Hypothalamus (tissue), 51 donors: Measurements from ENCODE around the gene PDHX.
"Not testable (repeated sequence)": the region's sequence is repeated elsewhere in the genome, so short reads cannot be mapped to it uniquely, and the experiment has no call there.

ENCODE experiments used
- DNase-seq, 51 donors: peaks; one replicate each; lab custom pipeline; 2025; lab: John Stamatoyannopoulos, UW

Gene PDHX

DNA sequence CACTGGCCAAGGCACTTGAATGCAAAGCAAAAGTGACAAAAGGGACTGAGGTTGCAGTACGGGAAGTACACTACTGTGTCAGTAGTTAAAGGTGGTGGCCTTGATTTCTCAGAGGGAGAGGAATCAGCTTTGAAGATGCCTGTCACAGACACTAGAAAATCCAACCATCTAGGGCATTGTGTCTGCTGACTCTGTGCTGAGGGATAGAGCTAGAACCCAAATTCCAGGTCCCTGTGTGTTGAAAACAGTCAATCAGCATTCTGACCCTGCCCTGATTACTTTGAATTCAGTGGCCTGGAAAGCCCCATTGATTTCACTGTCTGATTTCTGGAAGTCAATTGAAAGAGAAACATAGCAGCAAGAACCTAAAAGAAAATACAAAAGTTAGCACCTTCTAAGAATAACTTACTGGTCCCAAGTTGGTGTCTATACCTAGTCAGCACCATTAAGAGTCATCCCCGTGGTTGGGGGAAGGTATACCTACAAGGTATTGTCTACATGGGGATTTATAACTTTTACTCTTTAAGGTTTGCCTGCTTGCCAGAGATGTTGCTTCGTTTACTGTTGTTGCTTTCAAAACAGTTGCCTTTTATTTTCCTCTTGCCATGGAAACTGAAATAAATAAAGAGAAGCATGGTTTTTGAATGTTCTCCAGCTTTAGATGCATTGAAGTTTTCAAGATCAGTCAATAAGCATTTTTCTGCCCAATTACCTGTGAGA is 97.3 kb downstream of the PDHX start:
- no peak for DNase-seq

- no peak for DNase-seq
Measured at GRCh38 chr11:35014346-35014745, 97.9 kb downstream of the PDHX start.

GRCh38 chr11:35015621-35016387 is 99.4 kb downstream of the PDHX start:
- no peak for DNase-seq

DNA sequence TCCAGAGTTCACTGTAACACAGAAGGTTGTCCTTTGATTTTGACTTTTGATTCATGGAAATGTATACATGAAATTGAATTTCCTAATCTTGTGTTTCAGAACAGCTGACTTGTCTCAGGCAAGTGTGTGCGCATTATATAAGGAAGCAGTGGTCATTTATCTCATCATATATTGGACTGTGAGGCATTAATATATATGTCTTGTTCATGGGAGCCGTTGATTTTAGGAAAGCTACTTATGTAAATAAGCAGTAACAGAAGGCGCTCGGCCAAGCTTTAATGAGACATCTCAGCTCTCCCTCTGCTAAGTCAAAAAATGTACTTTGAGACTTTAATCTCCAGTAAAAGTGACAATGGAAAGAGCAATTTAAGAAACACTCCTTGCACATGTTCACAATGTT is 100.5 kb downstream of the PDHX start:
- DNase-seq: no peak

DNA sequence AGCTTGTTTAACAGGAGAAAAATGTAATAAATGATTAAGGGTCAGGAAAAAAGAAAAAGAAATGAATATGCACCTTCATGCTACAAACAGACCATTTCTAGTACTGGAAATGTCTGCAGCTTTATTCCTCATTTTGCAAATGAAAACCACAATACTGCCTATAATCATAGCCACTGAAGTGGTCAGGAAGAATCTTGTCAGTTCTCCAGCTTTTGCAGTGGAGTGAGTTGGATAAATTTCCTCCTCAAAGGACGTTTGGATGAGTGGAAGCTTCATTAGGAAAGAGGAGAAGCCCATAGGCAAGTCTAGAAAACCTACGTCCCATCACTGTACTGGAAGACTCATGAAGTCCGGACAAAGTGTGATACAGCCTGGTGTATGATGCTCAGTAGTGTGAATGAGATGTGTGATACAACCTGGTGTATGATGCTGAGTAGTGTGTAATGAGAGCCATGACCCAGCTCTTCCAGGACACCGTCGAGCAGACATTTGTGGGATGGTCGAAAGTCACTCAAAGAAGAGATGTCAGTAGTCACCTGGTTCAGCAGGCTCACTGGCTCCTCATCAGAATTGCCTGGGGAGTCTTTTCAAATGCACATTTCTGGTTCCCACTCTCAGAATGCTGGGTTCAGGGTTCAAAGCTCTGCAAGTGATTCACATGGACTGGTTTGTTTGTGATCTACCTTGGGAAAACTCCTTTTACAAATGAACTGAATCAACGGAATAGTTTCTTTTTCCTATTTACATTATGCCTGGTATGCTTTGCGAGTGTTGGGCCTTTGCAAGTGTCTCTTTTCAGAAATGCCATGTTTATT is 101.3 kb downstream of the PDHX start:
- DNase-seq: no peak

DNA sequence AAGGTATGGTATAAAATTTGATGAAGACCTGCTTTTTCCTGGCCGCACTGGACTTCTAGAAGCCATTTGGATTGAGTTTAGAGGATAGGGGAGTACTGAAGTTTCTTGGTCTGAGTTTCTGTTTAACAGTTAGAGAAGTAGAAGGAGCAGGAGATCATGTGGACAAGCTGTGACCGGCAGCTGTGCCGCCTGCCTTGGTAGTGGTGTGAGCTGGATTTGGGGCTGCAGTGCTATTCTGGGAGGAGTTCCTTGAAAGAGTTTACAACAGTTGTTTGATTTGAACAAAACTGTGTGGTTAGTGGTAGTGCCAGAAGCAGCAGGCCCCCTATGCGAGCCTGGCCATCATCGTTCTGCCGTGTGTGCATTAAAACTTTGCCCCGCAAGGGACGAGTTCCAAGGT is 105.2 kb downstream of the PDHX start:
- peak in 10 of 51 donors; percentile 3 to 29 (median 12) for DNase-seq

- DNase-seq: not testable (repeated sequence)
Measured at GRCh38 chr11:35023940-35024339, 107.5 kb downstream of the PDHX start.

- DNase-seq: not testable (repeated sequence)
Measured at GRCh38 chr11:35028007-35028406, 111.6 kb downstream of the PDHX start.

DNA sequence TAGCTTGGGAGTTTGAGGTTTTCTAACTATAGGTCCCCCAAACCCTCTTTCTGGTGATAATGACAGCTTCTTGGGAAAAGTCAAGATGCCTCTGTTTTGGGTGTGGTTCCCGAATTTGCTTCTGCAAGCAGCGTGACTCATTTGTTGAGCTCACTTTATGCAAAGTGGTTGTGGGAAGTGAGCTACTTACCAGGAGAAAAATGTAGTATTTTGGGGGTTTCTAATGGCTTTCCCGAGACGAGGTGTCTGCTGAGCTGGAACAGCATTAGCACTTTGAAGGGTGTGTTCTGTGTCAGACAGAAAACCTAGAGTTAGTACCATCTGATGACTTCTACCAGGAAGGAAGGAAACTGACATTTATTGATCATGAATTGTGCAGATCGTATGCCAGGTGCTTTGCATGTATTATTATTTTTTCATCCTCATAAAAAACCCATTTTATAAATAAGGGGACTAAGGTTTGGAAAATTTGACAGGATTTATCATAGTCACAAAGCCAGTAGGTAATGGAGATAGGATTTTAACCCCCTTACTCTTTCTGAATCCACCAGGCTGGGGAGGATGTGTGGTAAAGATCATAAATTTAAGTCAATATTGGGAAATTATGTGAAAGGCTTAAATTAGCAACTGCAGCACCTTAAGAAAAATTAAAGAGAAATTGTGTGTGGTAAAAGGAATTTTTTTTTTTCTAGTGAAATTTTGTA is 113.7 kb downstream of the PDHX start:
- DNase-seq: no peak

DNA sequence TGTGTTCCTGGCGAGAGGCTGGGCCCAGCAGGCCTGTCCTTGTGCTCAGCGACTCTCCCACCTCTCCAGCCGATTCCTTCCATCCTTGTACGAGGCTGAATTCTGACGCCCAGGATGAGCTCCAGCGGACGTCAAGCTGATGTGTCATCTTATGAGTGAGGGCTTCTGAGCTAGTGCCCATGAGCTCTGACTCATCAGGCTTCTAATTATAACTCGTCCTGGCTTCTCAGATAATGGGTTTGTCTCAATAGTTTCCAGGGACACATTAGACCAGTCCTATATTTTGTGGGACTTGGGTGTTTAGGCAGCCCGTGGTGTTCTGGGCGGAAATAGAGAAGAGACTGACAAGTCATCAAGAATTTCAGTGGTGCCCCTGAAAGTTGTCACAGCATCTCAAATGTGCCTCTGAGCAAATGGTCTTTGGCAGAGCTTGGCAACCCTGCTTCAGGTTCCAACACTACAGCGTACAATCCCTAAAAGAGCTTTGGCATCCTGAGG is 114.3 kb downstream of the PDHX start:
- peak in 3 of 51 donors; percentile 7 to 36 (median 34) for DNase-seq

DNA sequence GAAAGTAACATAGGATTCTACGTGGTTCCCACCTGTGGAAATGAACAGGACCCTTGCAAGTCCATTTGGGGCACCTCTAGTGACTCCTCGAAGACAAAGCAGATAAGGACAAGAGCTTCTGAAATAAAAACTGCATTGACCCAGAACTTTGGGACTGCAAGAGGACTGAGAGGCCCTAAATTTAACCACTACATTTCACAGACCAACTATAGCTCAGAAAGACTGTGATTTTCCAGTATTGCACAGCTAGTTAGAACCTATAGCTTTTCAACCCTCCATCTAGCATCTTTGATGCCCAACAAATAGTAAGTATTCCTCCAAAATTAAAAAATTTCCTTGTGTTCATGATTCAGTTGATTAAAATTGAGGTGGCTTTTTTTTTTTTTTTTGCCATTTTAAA is 114.9 kb downstream of the PDHX start:
- DNase-seq: no peak

GRCh38 chr11:35031867-35032266 is 115.4 kb downstream of the PDHX start:
- DNase-seq: no peak

- no peak for DNase-seq
Measured at GRCh38 chr11:35033011-35033410, 116.6 kb downstream of the PDHX start.

DNA sequence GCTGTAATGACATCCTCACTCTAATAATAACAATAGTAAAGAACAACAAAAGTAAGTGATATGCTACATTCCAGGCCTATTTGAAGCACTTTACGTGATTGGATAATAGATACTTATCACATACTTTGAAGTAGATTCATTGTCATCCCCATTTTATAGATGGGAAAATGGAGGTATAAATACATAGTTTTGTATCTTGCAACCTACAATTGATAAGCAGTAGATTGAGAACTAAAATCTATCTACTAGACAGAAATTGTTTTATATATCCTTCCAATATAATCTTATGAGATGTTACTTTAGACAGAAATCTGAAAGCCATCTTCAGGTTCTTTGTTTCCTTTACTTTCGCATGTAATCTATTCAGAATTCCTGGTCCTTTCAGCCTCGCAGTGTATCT is 118.0 kb downstream of the PDHX start:
- no peak for DNase-seq

DNA sequence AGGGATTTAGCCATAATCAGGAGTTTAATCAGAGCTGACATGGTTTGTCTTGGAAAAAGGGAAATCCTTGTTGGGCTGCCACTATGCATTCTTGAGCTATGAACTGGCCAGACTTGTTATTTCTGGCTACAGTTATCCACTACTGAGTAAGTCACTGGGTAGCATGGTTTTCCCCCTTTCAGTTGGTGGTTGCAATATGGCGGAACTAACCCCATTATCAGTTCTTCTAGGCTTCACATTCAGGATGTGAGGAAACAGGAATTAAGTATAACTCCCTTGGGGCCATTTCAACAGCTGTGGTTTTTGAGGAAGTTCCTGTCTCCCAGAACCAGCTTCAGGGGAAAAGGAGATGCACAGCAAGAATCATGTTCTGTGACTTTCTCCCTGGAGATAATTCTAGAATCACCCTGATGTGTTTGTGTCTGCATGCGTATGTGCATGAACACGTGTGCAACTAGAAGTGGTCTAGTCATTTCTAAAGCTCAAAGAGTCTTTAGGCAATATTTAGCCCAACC is 119.5 kb downstream of the PDHX start:
- DNase-seq: no peak

DNA sequence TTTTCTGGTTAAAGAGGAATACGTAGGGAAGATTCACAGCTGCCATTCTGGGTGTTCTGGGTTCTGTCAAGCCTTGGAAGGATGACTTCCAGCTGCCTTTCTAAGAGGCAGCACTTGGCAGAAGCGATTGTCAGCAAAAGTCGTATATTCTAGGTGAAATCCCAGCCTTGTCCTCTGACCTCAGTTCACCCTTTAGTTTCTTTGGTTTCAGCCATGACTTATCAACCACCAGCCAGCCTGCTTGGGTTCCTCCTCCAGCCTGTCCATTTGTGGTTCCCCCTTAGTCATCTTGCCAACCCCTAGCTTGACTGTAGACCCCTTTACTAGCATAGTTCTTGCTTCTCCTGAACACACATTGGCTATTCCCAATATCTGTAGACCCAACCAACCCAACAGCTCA is 120.2 kb downstream of the PDHX start:
- DNase-seq: no peak

DNA sequence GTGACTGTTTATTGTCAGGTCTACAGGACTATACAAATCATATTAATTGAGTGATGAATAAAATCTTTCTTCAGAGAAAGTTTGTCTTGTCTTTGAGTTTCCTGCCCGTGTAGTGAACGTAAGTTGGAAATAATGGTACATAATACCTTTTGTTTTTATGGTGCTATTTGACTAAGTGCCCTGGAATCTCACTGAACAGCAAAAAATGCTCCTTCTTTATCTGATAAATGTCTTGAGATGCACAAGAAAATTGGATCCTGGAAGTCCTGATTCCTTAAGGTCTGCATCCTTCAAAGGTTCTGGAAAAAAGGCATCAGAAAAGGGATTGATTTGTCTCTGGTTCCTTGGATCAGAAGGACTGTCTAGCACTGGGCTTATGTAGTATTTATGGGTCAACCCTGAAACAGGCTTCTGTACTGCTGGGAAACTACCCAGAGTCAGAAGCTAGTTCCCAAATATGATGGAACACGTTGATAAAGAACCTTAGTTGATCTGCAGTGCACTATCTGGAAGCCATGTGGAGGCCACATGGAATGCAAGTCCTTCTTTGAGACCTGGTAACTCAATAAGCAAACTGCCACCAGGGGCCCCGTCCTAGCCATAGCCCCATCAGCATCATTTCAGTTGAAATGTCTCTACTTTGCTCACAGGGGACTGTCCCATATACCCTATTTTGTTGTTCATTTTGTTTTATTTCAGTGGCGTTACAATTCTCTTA is 122.0 kb downstream of the PDHX start:
- DNase-seq: no peak

DNA sequence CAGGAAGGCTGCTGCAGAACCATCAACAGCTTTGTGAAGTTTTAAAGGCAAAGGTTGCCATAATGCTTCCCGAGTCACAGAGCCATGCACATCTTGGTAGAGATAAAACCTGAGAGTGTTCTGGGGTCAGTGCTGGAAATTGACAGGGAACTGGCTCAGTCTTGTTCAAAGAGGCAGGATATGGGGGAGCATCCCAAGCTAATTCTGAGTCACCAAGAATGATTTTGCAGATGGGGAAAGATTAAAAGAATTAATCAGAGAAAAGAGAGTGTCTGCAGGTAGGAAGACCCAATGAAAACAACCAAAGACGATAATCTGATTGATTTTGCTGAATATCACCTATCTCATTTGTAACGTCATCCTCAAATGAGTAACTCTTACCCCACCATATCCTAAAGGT is 122.7 kb downstream of the PDHX start:
- DNase-seq: no peak

DNA sequence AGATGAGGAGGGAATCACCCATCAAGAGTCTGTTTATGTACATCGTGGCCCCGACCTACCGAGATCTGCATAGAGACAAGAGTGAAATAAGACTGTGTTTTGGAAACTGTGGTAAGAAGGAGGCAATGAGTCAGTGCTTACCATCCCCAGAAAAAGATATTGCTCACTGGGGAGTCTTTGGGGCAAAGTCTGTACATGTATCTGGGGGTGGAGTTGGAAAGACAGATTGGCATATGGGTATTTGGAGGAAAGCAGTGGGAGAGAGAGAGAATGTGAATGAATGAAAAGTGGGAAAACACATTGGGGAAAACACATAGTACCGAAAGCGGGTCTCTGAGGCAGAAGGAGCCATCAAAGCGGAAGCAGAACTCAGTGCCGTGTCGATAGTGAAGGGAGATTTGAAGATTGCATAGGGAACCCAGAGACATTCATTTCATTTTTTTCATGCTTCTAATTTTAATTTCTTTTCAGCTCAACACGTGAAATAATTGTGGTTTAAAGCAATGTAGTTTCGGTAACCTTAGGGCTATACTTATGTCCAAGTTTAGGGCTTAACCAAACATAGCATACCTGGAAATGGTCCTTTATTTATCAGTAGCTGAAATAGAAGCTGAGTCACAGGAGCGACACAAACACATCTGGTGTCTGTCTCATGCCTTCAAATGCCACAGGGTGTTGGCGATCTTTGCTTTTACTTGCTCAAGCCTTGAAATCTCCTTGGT is 124.0 kb downstream of the PDHX start:
- DNase-seq: peak in 1 of 51 donors; percentile 5
